Measurements from ENCODE around the gene DNAL1. TPM values are rescaled to one million over a fixed set of nuclear protein-coding genes. Genes with fewer than 3 reads are reported as not detected.

Gene DNAL1
- total RNA-seq, 2 donors from 2014 or later = 8.5 to 10.0 TPM

GRCh38 chr14:73745571-73746519 lies 101.1 kb downstream of the DNAL1 start:
- 55% methylated on average over 7 of the region's 7 CpGs for WGBS
- intact Hi-C loops (cut with DNase I) = no loop called here
- Histone ChIP-seq H3K9me3 (no peaks in the 10 kb centered on the region), H3K4me3 (no peak overlapping the region), H3K36me3 (no peaks in the 10 kb centered on the region), H3K4me1 (replicated peaks) (peaks cover 81% of the 10 kb centered on the region), H3K27ac (peak overlapping the region; percentile 29 to 47), H3K27me3 (replicated peaks; ENCODE audit: insufficient read depth) (no peaks in the 10 kb centered on the region)
- TF ChIP-seq CTCF (IDR thresholded peaks at IDR 0.05) = no peak
- TF ChIP-seq POLR2AphosphoS5 (IDR thresholded peaks at IDR 0.05) = no peak
- no peak for TF ChIP-seq POLR2A (IDR thresholded peaks at IDR 0.05)
- no peak for DNase-seq (ENCODE audit: low spot score)

- DNase-seq (ENCODE audit: low spot score) = no peak
- H3K27me3 ChIP-seq (replicated peaks; ENCODE audit: insufficient read depth) = no peaks in the 10 kb centered on the region
- intact Hi-C loops (cut with DNase I) = no loop called here
- H3K36me3 ChIP-seq = no peaks in the 10 kb centered on the region
- H3K27ac ChIP-seq = peak overlapping the region; percentile 29 to 47
- H3K9me3 ChIP-seq = no peaks in the 10 kb centered on the region
- TF ChIP-seq CTCF (IDR thresholded peaks at IDR 0.05) (peak in 1 of 4 experiments; percentile 17), POLR2A (IDR thresholded peaks at IDR 0.05) (no peak), POLR2AphosphoS5 (IDR thresholded peaks at IDR 0.05) (no peak)
- H3K4me1 ChIP-seq (replicated peaks) = peaks cover 81% of the 10 kb centered on the region
- 57% methylated on average over 6 of the region's 6 CpGs for WGBS
- H3K4me3 ChIP-seq = no peak overlapping the region
Measured at GRCh38 chr14:73746520-73747378, 102.0 kb downstream of the DNAL1 start.

GRCh38 chr14:73747379-73748211 lies 102.8 kb downstream of the DNAL1 start:
- intact Hi-C loops (cut with DNase I) = no loop called here
- TF ChIP-seq POLR2A (IDR thresholded peaks at IDR 0.05) = no peak
- no peak for TF ChIP-seq CTCF (IDR thresholded peaks at IDR 0.05)
- TF ChIP-seq POLR2AphosphoS5 (IDR thresholded peaks at IDR 0.05) = no peak
- Histone ChIP-seq H3K9me3 (no peaks in the 10 kb centered on the region), H3K36me3 (no peaks in the 10 kb centered on the region), H3K4me1 (replicated peaks) (peaks cover 81% of the 10 kb centered on the region), H3K27me3 (replicated peaks; ENCODE audit: insufficient read depth) (no peaks in the 10 kb centered on the region), H3K4me3 (no peak overlapping the region), H3K27ac (peak overlapping the region in 1 of 2 donors; percentile 29)
- DNase-seq (ENCODE audit: low spot score) = no peak
- 75% methylated on average over 9 of the region's 9 CpGs for WGBS

- no peak for DNase-seq (ENCODE audit: low spot score)
- TF ChIP-seq CTCF (IDR thresholded peaks at IDR 0.05) (no peak), POLR2A (IDR thresholded peaks at IDR 0.05) (no peak)
- Histone ChIP-seq H3K9me3 (no peaks in the 10 kb centered on the region), H3K27me3 (replicated peaks; ENCODE audit: insufficient read depth) (no peaks in the 10 kb centered on the region), H3K4me3 (no peak overlapping the region), H3K4me1 (replicated peaks) (peaks cover 84% of the 10 kb centered on the region), H3K36me3 (no peaks in the 10 kb centered on the region), H3K27ac (no peak overlapping the region)
- WGBS = 83% methylated on average over 6 of the region's 6 CpGs
- intact Hi-C loops (cut with DNase I) = no loop called here
Measured at GRCh38 chr14:73748858-73749357, 104.1 kb downstream of the DNAL1 start.

Measured in prostate gland (tissue), 2 donors.